ENCODE results near the gene AMH.

The AMH gene

DNA sequence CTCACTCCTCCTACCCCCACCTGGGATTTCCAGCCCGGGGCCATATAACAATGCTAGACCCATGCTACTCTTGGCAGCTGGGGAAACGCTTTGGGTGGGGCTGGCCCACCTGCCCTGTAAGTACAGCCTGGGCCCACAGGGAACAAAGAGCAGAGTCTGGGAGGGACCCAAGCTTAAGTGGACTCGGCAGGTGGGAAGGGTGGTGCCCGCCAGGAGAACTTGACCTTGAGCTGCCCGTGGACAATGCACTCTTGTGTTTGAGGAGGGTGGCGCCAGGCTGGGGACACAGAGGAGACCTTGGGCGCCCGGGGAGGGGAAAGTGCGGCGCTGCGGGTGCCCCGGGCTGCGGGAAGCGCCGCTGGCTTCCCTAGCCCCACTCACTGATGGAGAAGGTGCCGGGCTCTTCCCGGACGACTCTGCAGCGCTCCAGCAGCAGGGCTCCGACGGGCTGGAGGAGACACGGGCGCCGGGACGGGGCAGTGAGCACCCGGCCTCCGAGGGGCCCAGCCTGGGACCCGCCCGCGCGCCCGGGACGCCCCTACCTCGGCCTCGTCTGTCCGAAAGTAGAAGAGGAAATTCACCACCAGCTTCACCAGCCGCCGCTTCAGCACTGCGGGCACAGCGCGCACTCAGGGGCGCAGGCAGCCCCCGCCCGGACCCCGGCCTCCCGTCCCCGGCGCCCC is 13.6 kb upstream of the AMH start:
- no peak for DNase-seq (ENCODE audit: low read depth)
- peak overlapping the region; percentile 84 for H3K4me3 ChIP-seq (ENCODE audit: low read depth, low read length)
- TF ChIP-seq, protein P1, sequence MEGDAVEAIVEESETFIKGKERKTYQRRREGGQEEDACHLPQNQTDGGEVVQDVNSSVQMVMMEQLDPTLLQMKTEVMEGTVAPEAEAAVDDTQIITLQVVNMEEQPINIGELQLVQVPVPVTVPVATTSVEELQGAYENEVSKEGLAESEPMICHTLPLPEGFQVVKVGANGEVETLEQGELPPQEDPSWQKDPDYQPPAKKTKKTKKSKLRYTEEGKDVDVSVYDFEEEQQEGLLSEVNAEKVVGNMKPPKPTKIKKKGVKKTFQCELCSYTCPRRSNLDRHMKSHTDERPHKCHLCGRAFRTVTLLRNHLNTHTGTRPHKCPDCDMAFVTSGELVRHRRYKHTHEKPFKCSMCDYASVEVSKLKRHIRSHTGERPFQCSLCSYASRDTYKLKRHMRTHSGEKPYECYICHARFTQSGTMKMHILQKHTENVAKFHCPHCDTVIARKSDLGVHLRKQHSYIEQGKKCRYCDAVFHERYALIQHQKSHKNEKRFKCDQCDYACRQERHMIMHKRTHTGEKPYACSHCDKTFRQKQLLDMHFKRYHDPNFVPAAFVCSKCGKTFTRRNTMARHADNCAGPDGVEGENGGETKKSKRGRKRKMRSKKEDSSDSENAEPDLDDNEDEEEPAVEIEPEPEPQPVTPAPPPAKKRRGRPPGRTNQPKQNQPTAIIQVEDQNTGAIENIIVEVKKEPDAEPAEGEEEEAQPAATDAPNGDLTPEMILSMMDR (conservative IDR thresholded peaks at IDR 0.05; ENCODE audit: low read depth, low read length), result no peak

DNA sequence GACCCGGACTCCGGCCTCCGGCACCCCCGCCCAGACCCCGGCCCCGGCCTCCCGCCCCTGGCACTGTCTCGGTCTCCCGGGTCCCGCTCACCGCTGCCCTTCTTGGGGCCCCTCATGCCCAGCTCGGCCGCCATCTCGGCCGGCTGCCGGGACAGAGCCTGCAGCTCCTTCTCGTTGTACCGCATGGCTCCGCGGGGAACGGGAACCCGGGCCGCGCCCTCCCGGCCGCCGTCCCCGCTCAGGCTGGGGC is 13.1 kb upstream of the AMH start:
- H3K4me3 ChIP-seq (ENCODE audit: low read depth, low read length), result peak overlapping the region; percentile 84
- no peak for DNase-seq (ENCODE audit: low read depth)
- TF ChIP-seq, protein P1 (conservative IDR thresholded peaks at IDR 0.05; ENCODE audit: low read depth, low read length), result no peak

DNA sequence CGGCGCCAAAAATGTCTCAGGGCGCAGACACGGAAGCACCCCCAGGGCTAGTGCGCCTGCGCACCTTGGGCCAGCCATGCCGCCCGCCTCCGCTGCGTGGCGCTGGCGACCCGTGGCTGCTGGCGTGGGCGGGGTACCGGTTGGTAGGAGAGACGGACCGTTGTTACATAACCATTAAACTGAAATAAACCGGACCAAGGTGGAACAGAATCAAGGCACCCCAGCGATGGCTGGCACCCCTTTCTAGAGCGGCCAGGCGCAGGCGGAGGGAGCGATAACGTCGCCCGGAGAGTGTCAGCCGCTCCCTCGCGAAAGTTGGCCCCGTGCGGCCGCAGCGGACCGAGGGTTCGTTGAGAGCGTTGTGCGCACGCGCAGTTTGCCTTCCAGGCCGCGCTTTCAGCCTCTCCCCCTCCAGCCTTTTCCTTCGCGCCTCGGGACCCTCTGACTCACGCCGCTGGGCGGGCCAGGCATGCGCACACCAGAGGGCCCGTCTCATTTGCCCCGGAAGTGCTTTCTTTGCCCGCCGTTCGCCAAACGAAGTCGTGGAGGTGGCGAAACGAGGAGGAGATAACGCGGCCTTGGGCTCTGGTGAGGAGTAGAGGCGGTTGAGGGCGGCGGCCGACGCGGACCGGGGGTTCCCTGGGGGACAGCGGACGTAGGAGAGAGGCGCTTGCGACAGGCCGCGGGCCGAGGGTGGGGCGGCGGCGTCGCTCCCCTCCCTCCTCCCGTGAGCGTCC is 12.6 kb upstream of the AMH start, which contains the start of the genes PLEKHJ1 and SF3A2:
Gene PLEKHJ1 (minus strand): TSS at position 16 of the 737 bp plus-strand sequence. CDS start 81 bp downstream, outside the sequence.
Gene SF3A2 (plus strand): TSS at position 511 of the 737 bp plus-strand sequence. CDS start 6,595 bp downstream, outside the sequence.
- TF ChIP-seq, protein P1 (conservative IDR thresholded peaks at IDR 0.05; ENCODE audit: low read depth, low read length), result peak; percentile 78
- DNase-seq (ENCODE audit: low read depth), result peak; percentile 98

DNA sequence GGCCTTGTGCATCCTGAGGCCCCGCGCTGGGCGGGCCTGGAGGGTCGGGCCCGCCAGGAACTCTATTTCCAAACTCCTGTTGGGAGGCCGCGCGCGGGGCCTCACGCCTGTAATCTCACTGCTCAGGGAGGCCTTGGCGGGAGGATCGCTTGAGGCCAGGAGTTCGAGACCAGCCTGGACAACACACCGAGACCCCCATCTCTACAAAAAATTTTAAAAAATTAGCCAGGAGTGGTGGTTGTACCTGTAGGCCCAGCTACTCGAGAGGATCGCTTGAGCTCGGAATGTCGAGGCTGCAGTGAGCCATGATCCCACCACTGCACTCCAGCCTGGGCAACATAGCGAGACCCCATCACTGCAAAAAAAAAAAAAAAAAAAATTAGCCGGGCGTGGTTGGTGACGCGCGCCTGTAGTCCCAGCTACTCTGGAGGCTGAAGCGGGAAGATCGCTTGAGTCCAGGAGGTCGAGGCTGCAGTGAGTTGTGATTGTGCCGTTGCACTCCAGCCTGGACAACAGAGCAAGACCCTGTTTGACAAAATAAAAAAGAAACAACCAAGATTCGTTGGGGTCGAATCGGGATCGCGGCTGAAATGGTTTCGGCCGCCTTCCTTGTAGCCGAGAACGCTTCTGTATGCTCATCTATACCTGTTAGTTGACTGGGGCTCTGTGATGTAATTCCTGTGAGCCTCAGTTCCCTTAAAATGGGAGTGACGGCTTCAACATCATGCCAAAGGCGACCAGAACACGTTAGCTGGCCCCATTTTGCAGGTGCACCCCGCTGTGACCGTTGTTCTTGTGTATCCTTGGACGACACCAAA is 11.9 kb upstream of the AMH start:
- TF ChIP-seq, protein P1 (conservative IDR thresholded peaks at IDR 0.05; ENCODE audit: low read depth, low read length), result no peak
- no peak for DNase-seq (ENCODE audit: low read depth)
- H3K4me3 ChIP-seq (ENCODE audit: low read depth, low read length), result peak overlapping the region; percentile 84

More for the DNA sequence above, 12.6 kb upstream of the AMH start, which contains the start of the genes PLEKHJ1 and SF3A2:
- H3K4me3 ChIP-seq (ENCODE audit: low read depth, low read length), result peak within 1 kb of the TSS; percentile 84

DNA sequence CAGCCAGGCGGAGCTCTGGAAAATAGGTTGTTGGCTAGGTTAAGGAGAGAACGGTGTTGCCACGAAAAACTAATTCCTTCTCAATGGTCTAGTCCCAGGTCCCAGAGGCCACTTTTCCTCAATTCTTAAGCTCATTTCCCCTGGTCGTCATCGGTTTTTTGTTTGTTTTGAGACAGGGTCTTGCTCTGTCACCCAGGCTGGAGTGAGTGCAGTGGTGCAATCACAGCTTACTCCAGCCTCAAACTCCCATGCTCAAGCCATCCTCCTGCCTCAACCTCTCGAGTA is 11.3 kb upstream of the AMH start:
- DNase-seq (ENCODE audit: low read depth), result no peak
- TF ChIP-seq, protein P1 (conservative IDR thresholded peaks at IDR 0.05; ENCODE audit: low read depth, low read length), result no peak
- peak overlapping the region; percentile 84 for H3K4me3 ChIP-seq (ENCODE audit: low read depth, low read length)

DNA sequence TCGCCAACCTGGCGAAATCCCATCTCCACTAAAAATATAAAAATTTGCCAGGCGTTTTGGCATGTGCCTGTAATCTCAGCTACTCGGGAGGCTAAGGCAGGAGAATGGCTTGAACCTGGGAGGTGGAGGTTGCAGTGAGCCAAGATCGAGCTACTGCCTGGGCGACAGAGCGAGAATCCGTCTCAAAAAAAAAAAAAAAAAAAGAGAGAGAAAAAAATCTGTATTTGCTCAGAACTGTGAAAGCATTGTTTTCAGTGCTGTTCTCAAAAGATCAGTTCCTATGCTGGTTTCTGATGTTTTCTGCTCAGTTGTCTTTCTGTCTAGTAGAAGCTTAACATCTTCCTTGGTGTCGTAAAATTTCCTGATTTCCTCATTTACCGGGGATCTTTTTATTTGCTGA is 9.9 kb upstream of the AMH start:
- no peak for DNase-seq (ENCODE audit: low read depth)
- peak overlapping the region; percentile 59 for H3K4me3 ChIP-seq (ENCODE audit: low read depth, low read length)
- TF ChIP-seq, protein P1 (conservative IDR thresholded peaks at IDR 0.05; ENCODE audit: low read depth, low read length), result no peak

All from choroid plexus epithelial cell (primary cell).